Loucy (cell line): Measurements from ENCODE around the gene SLC13A1.

ENCODE experiments used
- H2AFZ ChIP-seq: fragments of 200-600 bp; sonication (generic); 2 replicates; pipeline ENCODE4 v1.6.0; 2016; ENCODE audit warnings: antibody characterized with exemption, mild to moderate bottlenecking, low read length, moderate library complexity
- H3F3A ChIP-seq: fragments of 200-600 bp; 2 replicates; pipeline ENCODE4 v1.6.0; 2016; ENCODE audit warnings: antibody characterized with exemption, low read depth, mild to moderate bottlenecking
- H3K27me3 ChIP-seq: fragments of 200-600 bp; sonication (generic); 2 replicates; pipeline ENCODE4 v1.6.1; 2014; ENCODE audit warnings: low read length, mild to moderate bottlenecking; ENCODE audit not compliant: insufficient read depth, poor library complexity, severe bottlenecking
- H3K36me3 ChIP-seq: fragments of 200-600 bp; sonication (generic); 2 replicates; pipeline ENCODE4 v1.6.1; 2016; ENCODE audit warnings: low read length; ENCODE audit not compliant: insufficient read depth
- H3K4me1 ChIP-seq: fragments of 200-600 bp; sonication (generic); 2 replicates; pipeline ENCODE4 v1.5.1; 2014; ENCODE audit warnings: low read length, mild to moderate bottlenecking; ENCODE audit not compliant: insufficient read depth, poor library complexity, severe bottlenecking
- H3K4me2 ChIP-seq: fragments of 200-600 bp; sonication (generic); 2 replicates; pipeline ENCODE4 v1.6.0; 2014; ENCODE audit warnings: antibody characterized with exemption, low read length, low read depth, mild to moderate bottlenecking; ENCODE audit not compliant: poor library complexity, severe bottlenecking
- H3K4me3 ChIP-seq: fragments of 200-600 bp; sonication (generic); 2 replicates; pipeline ENCODE4 v1.5.1; 2014; ENCODE audit warnings: low read length, mild to moderate bottlenecking, mixed read lengths; ENCODE audit not compliant: poor library complexity, severe bottlenecking
- H3K79me2 ChIP-seq: fragments of 200-600 bp; sonication (generic); 2 replicates; pipeline ENCODE4 v1.6.1; 2014; ENCODE audit warnings: low read length; ENCODE audit not compliant: insufficient read depth
- H3K9ac ChIP-seq: fragments of 200-600 bp; sonication (generic); 2 replicates; pipeline ENCODE4 v1.6.0; 2014; ENCODE audit warnings: mild to moderate bottlenecking, low read depth, low read length, moderate library complexity; ENCODE audit not compliant: poor library complexity, severe bottlenecking
- H3K9me2 ChIP-seq: fragments of 200-600 bp; sonication (generic); replicated peaks from 2 replicates; pipeline ENCODE4 v1.6.1; 2016; ENCODE audit warnings: low read depth, low read length, mixed read lengths
- H3K9me3 ChIP-seq: fragments of 200-600 bp; sonication (generic); 2 replicates; pipeline ENCODE4 v1.6.1; 2014; ENCODE audit warnings: mild to moderate bottlenecking, antibody characterized with exemption, low read length, low read depth; ENCODE audit not compliant: insufficient read depth
- H4K20me1 ChIP-seq: fragments of 200-600 bp; sonication (generic); 2 replicates; pipeline ENCODE4 v1.6.0; 2014; ENCODE audit warnings: antibody characterized with exemption, low read length, mild to moderate bottlenecking; ENCODE audit not compliant: insufficient read depth, poor library complexity, severe bottlenecking
- EZH2phosphoT487 ChIP-seq: fragments of 200-600 bp; IDR thresholded peaks from 2 replicates; pipeline ENCODE4 v1.6.1; 2018; ENCODE audit warnings: antibody characterized with exemption, mild to moderate bottlenecking, moderate library complexity, borderline replicate concordance
- TF ChIP-seq, protein P1 (sequence below): fragments of 200-600 bp; sonication (generic); conservative IDR thresholded peaks from 2 replicates; pipeline ENCODE4 v1.5.1; 2014; ENCODE audit warnings: mild to moderate bottlenecking, antibody characterized with exemption, low read length

The SLC13A1 gene

DNA sequence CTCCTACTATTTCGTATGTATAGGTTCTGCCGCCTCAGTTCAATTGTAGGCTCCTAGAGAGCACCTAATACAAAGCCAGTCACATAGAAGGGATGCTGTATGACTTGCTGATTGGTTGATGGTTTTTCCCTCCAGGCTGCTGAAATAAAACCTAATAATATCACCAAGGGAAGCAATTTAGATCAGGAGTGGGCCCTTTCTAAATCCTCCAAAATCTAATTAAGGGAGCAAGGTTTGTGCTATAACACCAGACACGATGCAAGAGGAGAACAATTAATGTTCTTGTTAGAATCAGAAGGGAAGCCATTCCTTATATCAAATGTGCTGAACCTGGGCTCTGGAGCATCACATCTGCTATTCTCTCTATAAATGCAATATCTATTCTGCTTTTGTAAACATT lies 42.0 kb upstream of the SLC13A1 start:
- H3K9ac ChIP-seq: no peak overlapping the region
- H3K4me3 ChIP-seq: no peak overlapping the region
- no peaks in the 10 kb centered on the region for H3K4me1 ChIP-seq
- no peaks in the 10 kb centered on the region for H3K9me2 ChIP-seq
- TF ChIP-seq EZH2phosphoT487: no peak
- TF ChIP-seq, protein P1, sequence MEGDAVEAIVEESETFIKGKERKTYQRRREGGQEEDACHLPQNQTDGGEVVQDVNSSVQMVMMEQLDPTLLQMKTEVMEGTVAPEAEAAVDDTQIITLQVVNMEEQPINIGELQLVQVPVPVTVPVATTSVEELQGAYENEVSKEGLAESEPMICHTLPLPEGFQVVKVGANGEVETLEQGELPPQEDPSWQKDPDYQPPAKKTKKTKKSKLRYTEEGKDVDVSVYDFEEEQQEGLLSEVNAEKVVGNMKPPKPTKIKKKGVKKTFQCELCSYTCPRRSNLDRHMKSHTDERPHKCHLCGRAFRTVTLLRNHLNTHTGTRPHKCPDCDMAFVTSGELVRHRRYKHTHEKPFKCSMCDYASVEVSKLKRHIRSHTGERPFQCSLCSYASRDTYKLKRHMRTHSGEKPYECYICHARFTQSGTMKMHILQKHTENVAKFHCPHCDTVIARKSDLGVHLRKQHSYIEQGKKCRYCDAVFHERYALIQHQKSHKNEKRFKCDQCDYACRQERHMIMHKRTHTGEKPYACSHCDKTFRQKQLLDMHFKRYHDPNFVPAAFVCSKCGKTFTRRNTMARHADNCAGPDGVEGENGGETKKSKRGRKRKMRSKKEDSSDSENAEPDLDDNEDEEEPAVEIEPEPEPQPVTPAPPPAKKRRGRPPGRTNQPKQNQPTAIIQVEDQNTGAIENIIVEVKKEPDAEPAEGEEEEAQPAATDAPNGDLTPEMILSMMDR: no peak
- no peaks in the 10 kb centered on the region for H4K20me1 ChIP-seq
- no peaks in the 10 kb centered on the region for H3K79me2 ChIP-seq
- no peak overlapping the region for H2AFZ ChIP-seq
- no peaks in the 10 kb centered on the region for H3K27me3 ChIP-seq
- no peaks in the 10 kb centered on the region for H3K36me3 ChIP-seq
- H3K4me2 ChIP-seq: no peak overlapping the region
- H3K9me3 ChIP-seq: no peaks in the 10 kb centered on the region
- no peaks in the 10 kb centered on the region for H3F3A ChIP-seq

DNA sequence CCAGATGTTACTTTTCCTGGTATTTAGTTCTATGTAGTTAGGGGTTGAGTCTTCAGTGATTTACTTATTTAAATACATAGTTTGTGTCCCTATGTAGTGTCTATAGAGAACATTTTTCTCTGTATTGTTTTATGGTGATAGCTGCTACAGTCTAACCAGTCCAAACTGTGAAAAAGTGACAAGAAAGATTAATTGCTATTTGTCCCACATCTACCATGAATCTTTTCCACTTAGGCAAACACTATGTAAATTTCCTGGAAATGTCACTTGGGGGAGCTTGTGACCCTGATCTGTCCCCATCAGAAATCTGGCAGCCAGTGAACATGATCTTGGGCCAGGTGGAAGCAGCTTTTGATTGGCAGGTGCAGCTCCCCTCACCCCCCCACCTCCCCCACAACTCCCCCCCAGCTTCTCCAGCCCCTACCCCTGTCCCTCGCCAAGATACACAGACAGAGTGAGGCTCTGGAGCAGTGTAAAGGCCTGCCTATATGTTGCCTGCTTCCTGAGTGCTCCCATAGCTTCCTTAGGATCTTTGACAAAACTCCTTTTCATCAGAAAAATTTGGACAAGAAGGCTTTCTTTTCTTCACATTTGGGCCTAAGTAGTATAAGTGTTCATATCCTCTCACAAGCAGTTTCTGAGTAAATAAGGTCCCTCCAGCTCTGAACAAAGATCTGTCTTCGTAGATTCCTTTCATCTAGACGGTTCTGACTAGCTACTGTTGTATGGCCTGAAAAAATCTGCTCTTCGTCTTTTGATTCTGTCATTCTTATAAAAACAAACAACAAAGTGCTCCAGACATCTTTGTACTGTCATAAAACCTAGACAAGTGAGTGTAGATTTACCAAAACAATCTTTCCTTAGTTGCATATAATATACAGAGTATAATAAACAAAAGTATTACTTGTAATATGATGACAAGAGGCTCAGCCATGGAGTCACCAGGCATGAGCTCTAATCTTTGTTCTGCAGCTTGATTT lies 31.5 kb upstream of the SLC13A1 start:
- H3K9ac ChIP-seq: no peak overlapping the region
- H2AFZ ChIP-seq: no peak overlapping the region
- H4K20me1 ChIP-seq: no peaks in the 10 kb centered on the region
- H3K36me3 ChIP-seq: no peaks in the 10 kb centered on the region
- no peaks in the 10 kb centered on the region for H3K27me3 ChIP-seq
- no peak overlapping the region for H3K4me3 ChIP-seq
- H3F3A ChIP-seq: no peaks in the 10 kb centered on the region
- H3K79me2 ChIP-seq: no peaks in the 10 kb centered on the region
- no peaks in the 10 kb centered on the region for H3K4me1 ChIP-seq
- H3K4me2 ChIP-seq: no peak overlapping the region
- TF ChIP-seq, protein P1: no peak
- no peak for TF ChIP-seq EZH2phosphoT487
- no peaks in the 10 kb centered on the region for H3K9me2 ChIP-seq
- no peaks in the 10 kb centered on the region for H3K9me3 ChIP-seq

DNA sequence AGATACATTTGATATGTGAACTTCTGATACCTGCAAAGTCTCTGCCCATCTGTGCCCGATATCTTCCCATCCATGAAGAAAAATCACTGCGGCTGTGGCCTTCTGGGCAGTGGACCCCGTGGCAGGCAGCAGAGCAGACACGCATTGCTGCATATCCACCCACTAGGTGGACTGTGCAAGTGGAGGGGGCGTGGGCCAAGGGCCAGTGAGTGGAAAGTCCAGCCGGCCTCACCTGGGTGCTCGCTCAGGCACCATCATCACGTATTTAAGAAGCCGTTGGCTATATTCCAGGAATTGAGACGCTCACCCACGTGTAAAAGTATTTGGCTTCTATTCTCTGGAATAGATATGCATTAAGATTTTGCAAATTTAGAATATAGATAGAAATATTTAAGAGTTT lies 30.8 kb upstream of the SLC13A1 start:
- no peaks in the 10 kb centered on the region for H3K27me3 ChIP-seq
- no peaks in the 10 kb centered on the region for H3F3A ChIP-seq
- H3K79me2 ChIP-seq: no peaks in the 10 kb centered on the region
- no peak overlapping the region for H3K4me2 ChIP-seq
- H4K20me1 ChIP-seq: no peaks in the 10 kb centered on the region
- H3K36me3 ChIP-seq: no peaks in the 10 kb centered on the region
- H3K4me1 ChIP-seq: no peaks in the 10 kb centered on the region
- no peaks in the 10 kb centered on the region for H3K9me3 ChIP-seq
- no peak overlapping the region for H3K4me3 ChIP-seq
- H3K9ac ChIP-seq: no peak overlapping the region
- H3K9me2 ChIP-seq: no peaks in the 10 kb centered on the region
- no peak for TF ChIP-seq EZH2phosphoT487
- TF ChIP-seq, protein P1: no peak
- H2AFZ ChIP-seq: no peak overlapping the region
